ENCODE data around the gene SPN. TPM values are rescaled to one million over a fixed set of nuclear protein-coding genes. Genes with fewer than 3 reads are reported as not detected.

The SPN gene, protein sequence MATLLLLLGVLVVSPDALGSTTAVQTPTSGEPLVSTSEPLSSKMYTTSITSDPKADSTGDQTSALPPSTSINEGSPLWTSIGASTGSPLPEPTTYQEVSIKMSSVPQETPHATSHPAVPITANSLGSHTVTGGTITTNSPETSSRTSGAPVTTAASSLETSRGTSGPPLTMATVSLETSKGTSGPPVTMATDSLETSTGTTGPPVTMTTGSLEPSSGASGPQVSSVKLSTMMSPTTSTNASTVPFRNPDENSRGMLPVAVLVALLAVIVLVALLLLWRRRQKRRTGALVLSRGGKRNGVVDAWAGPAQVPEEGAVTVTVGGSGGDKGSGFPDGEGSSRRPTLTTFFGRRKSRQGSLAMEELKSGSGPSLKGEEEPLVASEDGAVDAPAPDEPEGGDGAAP
- total RNA-seq = under 0.01 TPM in 1 of 2 replicates, not detected in the other

DNA sequence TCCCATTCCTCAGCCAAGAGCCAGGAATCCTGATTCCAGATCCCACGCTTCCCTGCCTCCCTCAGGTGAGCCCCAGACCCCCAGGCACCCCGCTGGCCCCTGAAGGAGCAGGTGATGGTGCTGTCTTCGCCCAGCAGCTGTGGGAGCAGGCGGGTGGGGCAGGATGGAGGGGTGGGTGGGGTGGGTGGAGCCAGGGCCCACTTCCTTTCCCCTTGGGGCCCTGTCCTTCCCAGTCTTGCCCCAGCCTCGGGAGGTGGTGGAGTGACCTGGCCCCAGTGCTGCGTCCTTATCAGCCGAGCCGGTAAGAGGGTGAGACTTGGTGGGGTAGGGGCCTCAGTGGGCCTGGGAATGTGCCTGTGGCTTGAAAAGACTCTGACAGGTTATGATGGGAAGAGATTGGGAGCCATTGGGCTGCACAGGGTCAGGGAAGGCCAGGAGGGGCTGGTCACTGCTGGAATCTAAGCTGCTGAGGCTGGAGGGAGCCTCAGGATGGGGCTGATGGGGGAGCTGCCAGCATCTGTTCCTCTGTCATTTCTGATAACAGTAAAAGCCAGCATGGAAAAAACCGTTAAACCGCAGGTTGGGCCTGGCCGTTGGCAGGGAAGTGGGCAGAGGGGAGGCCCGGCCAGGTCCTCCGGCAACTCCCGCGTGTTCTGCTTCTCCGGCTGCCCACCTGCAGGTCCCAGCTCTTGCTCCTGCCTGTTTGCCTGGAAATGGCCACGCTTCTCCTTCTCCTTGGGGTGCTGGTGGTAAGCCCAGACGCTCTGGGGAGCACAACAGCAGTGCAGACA, at the start of gene SPN:
Gene SPN, plus strand, starts transcription at position 232 of the 791 bp plus-strand sequence. Its CDS starts 482 bp downstream, at position 714.

DNA sequence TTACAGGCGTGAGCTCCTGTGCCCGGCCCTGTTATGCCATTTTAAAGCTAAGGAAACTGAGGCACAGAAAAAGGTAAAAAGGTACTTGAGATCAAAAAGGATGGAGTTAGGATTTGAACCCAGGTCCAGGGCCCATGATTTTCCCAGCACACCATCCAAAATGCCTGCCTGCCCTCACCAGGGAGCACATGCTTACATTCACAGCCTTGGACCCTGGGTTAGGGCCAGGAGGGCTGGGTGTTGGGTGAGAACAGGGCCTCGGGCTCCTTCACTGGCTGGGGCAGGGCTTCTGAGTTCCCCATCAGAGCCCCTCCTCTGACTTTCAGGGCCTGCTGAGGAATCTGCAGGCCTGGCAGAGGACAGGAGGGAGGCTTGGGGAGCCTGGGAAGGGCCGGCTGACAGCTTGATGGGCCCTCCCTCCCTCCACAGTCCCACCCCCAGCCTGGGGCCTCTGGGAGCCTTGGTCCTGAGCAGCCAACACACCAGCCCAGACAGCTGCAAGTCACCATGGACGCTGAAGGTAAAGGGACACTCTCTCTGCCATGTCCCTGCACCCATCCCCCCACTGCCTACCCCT, 15.7 kb downstream of the SPN start, which contains the start of gene QPRT:
Gene QPRT, plus strand, starts transcription at position 490 of the 577 bp plus-strand sequence. Its CDS starts 18 bp downstream, at position 508.

Other genes starting within 250 kb of the SPN start
- gene BOLA2, start 208.9 kb upstream of the SPN start, total RNA-seq = 23.9 and 24.4 TPM in 2 replicates
- gene SLX1B, start 208.7 kb upstream of the SPN start, total RNA-seq = 2.0 and 5.4 TPM in 2 replicates
- gene SULT1A4, start 203.3 kb upstream of the SPN start, total RNA-seq = 1.2 and 2.7 TPM in 2 replicates
- gene NPIPB12, start 156.8 kb upstream of the SPN start, total RNA-seq = 7.4 and 8.2 TPM in 2 replicates
- 26.4 and 41.6 TPM in 2 replicates for gene QPRT, start 15.9 kb downstream of the SPN start, total RNA-seq
- gene C16orf54, start 82.7 kb downstream of the SPN start, total RNA-seq = not detected in 2 replicates
- not detected in 2 replicates for gene ZG16, start 115.0 kb downstream of the SPN start, total RNA-seq
- 6.5 and 14.3 TPM in 2 replicates for gene KIF22, start 127.5 kb downstream of the SPN start, total RNA-seq
- gene MAZ, start 143.3 kb downstream of the SPN start, total RNA-seq = 127 and 202 TPM in 2 replicates
- 1.9 and 4.4 TPM in 2 replicates for gene PRRT2, start 148.9 kb downstream of the SPN start, total RNA-seq
- 12.1 and 12.3 TPM in 2 replicates for gene PAGR1, start 152.9 kb downstream of the SPN start, total RNA-seq
- gene MVP, start 157.2 kb downstream of the SPN start, total RNA-seq = 549 and 610 TPM in 2 replicates
- 63.4 and 86.9 TPM in 2 replicates for gene CDIPT, start 200.0 kb downstream of the SPN start, total RNA-seq
- 5.5 and 7.5 TPM in 2 replicates for gene SEZ6L2, start 236.3 kb downstream of the SPN start, total RNA-seq
- 2.1 and 6.8 TPM in 2 replicates for gene ASPHD1, start 237.2 kb downstream of the SPN start, total RNA-seq